ENCODE results near the gene OR2A5.
"Not testable (repeated sequence)": the region's sequence is repeated elsewhere in the genome, so short reads cannot be mapped to it uniquely, and the experiment has no call there.

The OR2A5 gene

GRCh38 chr7:144048648-144049047, at the start of gene OR2A5:
OR2A5 (plus strand) TSS chr7:144048948; CDS start chr7:144050402, 1,454 bp downstream.
- no peak within 1 kb of the TSS for H3K27ac ChIP-seq
- TF ChIP-seq, protein P1, sequence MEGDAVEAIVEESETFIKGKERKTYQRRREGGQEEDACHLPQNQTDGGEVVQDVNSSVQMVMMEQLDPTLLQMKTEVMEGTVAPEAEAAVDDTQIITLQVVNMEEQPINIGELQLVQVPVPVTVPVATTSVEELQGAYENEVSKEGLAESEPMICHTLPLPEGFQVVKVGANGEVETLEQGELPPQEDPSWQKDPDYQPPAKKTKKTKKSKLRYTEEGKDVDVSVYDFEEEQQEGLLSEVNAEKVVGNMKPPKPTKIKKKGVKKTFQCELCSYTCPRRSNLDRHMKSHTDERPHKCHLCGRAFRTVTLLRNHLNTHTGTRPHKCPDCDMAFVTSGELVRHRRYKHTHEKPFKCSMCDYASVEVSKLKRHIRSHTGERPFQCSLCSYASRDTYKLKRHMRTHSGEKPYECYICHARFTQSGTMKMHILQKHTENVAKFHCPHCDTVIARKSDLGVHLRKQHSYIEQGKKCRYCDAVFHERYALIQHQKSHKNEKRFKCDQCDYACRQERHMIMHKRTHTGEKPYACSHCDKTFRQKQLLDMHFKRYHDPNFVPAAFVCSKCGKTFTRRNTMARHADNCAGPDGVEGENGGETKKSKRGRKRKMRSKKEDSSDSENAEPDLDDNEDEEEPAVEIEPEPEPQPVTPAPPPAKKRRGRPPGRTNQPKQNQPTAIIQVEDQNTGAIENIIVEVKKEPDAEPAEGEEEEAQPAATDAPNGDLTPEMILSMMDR (conservative IDR thresholded peaks at IDR 0.05): no peak

GRCh38 chr7:144000020-144000419, 48.7 kb upstream of the OR2A5 start, which contains the start of gene OR6B1:
OR6B1 (plus strand) TSS chr7:144000320; CDS start chr7:144003997, 3,677 bp downstream.
- no peak within 1 kb of the TSS for H3K27ac ChIP-seq
- TF ChIP-seq, protein P1 (conservative IDR thresholded peaks at IDR 0.05): no peak

DNA sequence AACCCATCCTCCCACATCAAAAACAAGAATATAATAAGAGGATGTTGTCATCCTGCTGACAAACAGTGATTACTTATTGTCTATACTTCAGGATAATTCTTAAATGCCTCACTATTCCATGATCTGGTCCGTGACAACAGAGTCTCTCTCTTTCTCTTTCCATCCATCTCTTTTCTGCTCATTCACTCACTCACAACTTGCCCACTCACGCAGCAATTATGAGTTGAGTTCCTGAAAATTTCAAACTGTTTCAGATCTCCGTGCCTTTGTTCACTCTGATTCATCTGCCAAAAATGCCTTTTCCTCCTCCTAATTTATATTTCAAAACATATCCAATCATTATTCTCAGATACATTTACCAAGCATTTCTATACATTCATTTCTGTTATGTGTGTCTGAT, 47.2 kb upstream of the OR2A5 start:
- TF ChIP-seq, protein P1 (conservative IDR thresholded peaks at IDR 0.05): no peak
- no peak overlapping the region for H3K27ac ChIP-seq

DNA sequence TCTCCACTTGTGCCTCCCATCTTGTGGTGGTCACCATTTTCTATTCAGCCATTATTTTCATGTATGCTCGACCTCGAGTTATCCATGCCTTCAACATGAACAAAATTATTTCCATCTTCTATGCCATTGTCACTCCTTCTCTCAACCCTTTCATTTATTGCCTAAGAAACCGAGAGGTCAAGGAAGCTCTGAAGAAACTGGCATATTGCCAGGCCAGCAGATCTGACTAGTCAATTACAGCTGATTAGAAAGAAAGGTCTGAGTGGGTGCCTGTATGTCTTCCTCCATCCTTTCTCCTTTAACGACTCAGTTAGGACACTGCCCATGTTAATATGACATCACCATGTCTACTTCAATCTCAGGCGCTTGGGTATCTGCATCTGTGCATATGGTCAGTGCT, 44.0 kb upstream of the OR2A5 start:
- TF ChIP-seq, protein P1 (conservative IDR thresholded peaks at IDR 0.05): no peak
- no peak overlapping the region for H3K27ac ChIP-seq

GRCh38 chr7:144006029-144006691, 42.6 kb upstream of the OR2A5 start:
- no peak overlapping the region for H3K27ac ChIP-seq
- TF ChIP-seq, protein P1 (conservative IDR thresholded peaks at IDR 0.05): no peak

- TF ChIP-seq, protein P1 (conservative IDR thresholded peaks at IDR 0.05): no peak
- no peak overlapping the region for H3K27ac ChIP-seq
Measured at GRCh38 chr7:144006692-144007042, 42.1 kb upstream of the OR2A5 start.

GRCh38 chr7:144009361-144009760, 39.4 kb upstream of the OR2A5 start:
- TF ChIP-seq, protein P1 (conservative IDR thresholded peaks at IDR 0.05): no peak
- no peak overlapping the region for H3K27ac ChIP-seq

- H3K27ac ChIP-seq: not testable (repeated sequence)
Measured at GRCh38 chr7:144010061-144010460, 38.7 kb upstream of the OR2A5 start.

DNA sequence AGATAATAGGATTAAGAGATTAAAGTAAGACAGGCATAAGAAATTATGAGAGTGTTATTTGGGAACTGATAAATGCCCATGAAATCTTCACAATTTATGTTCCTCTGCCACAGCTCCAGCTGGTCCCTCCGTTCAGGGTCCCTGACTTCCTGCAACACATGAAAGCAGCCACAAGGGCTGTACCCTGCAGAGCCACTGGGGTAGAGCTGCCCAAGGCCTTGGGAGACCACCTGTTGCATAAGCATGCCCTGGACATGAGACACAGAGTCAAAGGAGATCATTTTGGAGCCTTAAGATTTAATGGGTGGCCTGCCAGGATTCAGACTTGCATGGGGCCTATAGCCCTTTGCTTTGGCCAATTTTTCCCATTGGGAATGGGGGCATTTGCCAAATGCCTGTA, 37.9 kb upstream of the OR2A5 start:
- H3K27ac ChIP-seq: not testable (repeated sequence)
